ENCODE measurements around the gene DLG2. TPM values are rescaled to one million over a fixed set of nuclear protein-coding genes. Genes with fewer than 3 reads are reported as not detected.

DLG2 gene
- total RNA-seq, 3 donors from 2014 or later (not counting 1 experiment from before 2014, with no cell fraction given): 1.7 to 2.9 (median 2.2) TPM

GRCh38 chr11:84014539-84014938 lies 1612.6 kb downstream of the DLG2 start:
- Mint-ChIP-seq H3K27ac (no peak overlapping the region), H3K36me3 (no peaks in the 10 kb centered on the region), H3K9me3 (peaks cover 17 to 22% of the 10 kb centered on the region in 2 donors), H3K4me3 (no peak overlapping the region), H3K4me1 (no peaks in the 10 kb centered on the region), H3K27me3 (ENCODE audit: low read depth in 2 of 2) (no peaks in the 10 kb centered on the region)
- intact Hi-C loops (cut with micrococcal nuclease): no loop called here
- DNase-seq (no peak), ATAC-seq (no peak)
- WGBS (ENCODE audit: insufficient coverage): 83% methylated on average over 2 of the region's 3 CpGs
- no peaks in the 10 kb centered on the region for H3K27me3 ChIP-seq (ENCODE audit: control insufficient read depth, insufficient read depth, low read length)
- no peaks in the 10 kb centered on the region for H3K9me3 ChIP-seq (ENCODE audit: control insufficient read depth, insufficient read depth, low read length)
- no peaks in the 10 kb centered on the region for H3K36me3 ChIP-seq (ENCODE audit: control insufficient read depth, insufficient read depth, low read length)
- no peak for TF ChIP-seq CTCF (IDR thresholded peaks at IDR 0.05)
- no peak overlapping the region for H3K4me3 ChIP-seq (ENCODE audit: low read length)
- H3K27ac ChIP-seq (ENCODE audit: low read length): no peak overlapping the region
- no peaks in the 10 kb centered on the region for H3K4me1 ChIP-seq (ENCODE audit: control insufficient read depth, insufficient read depth, low read length)

GRCh38 chr11:84012171-84012826 lies 1614.8 kb downstream of the DLG2 start:
- Mint-ChIP-seq H3K9me3 (peaks cover 16% of the 10 kb centered on the region in 2 donors), H3K4me3 (no peak overlapping the region), H3K4me1 (no peaks in the 10 kb centered on the region), H3K27me3 (ENCODE audit: low read depth in 2 of 2) (no peaks in the 10 kb centered on the region), H3K27ac (no peak overlapping the region), H3K36me3 (no peaks in the 10 kb centered on the region)
- WGBS (ENCODE audit: insufficient coverage): 73% methylated on average over 4 of the region's 4 CpGs
- DNase-seq: no peak
- no peak overlapping the region for H3K4me3 ChIP-seq (ENCODE audit: low read length)
- no peaks in the 10 kb centered on the region for H3K9me3 ChIP-seq (ENCODE audit: control insufficient read depth, insufficient read depth, low read length)
- no peaks in the 10 kb centered on the region for H3K36me3 ChIP-seq (ENCODE audit: control insufficient read depth, insufficient read depth, low read length)
- no peak for ATAC-seq
- H3K27me3 ChIP-seq (ENCODE audit: control insufficient read depth, insufficient read depth, low read length): no peaks in the 10 kb centered on the region
- H3K27ac ChIP-seq (ENCODE audit: low read length): no peak overlapping the region
- intact Hi-C loops (cut with micrococcal nuclease): no loop called here
- no peaks in the 10 kb centered on the region for H3K4me1 ChIP-seq (ENCODE audit: control insufficient read depth, insufficient read depth, low read length)
- TF ChIP-seq CTCF (IDR thresholded peaks at IDR 0.05): no peak

GRCh38 chr11:84003181-84003580 lies 1624.0 kb downstream of the DLG2 start:
- H3K36me3 ChIP-seq (ENCODE audit: control insufficient read depth, insufficient read depth, low read length): no peaks in the 10 kb centered on the region
- Mint-ChIP-seq H3K4me1 (no peaks in the 10 kb centered on the region), H3K27ac (no peak overlapping the region), H3K4me3 (no peak overlapping the region), H3K27me3 (ENCODE audit: low read depth in 2 of 2) (no peaks in the 10 kb centered on the region), H3K9me3 (peaks cover 19 to 33% of the 10 kb centered on the region in 2 donors), H3K36me3 (peaks cover 33% of the 10 kb centered on the region)
- ATAC-seq (no peak), DNase-seq (no peak)
- H3K4me3 ChIP-seq (ENCODE audit: low read length): no peak overlapping the region
- H3K27ac ChIP-seq (ENCODE audit: low read length): no peak overlapping the region
- H3K4me1 ChIP-seq (ENCODE audit: control insufficient read depth, insufficient read depth, low read length): no peaks in the 10 kb centered on the region
- intact Hi-C loops (cut with micrococcal nuclease): loop anchor here (10.0 kb wide), 1 partner anchor 62 kb away; no protein-coding TSS in a partner anchor
- H3K27me3 ChIP-seq (ENCODE audit: control insufficient read depth, insufficient read depth, low read length): no peaks in the 10 kb centered on the region
- peaks cover 18% of the 10 kb centered on the region for H3K9me3 ChIP-seq (ENCODE audit: control insufficient read depth, insufficient read depth, low read length)
- TF ChIP-seq CTCF (IDR thresholded peaks at IDR 0.05): no peak

GRCh38 chr11:83998921-83999320 lies 1628.2 kb downstream of the DLG2 start:
- H3K9me3 ChIP-seq (ENCODE audit: control insufficient read depth, insufficient read depth, low read length): peaks cover 18% of the 10 kb centered on the region
- ATAC-seq: no peak
- Mint-ChIP-seq H3K36me3 (peaks cover 33% of the 10 kb centered on the region), H3K27ac (no peak overlapping the region), H3K27me3 (ENCODE audit: low read depth in 2 of 2) (no peaks in the 10 kb centered on the region), H3K9me3 (peaks cover 26 to 29% of the 10 kb centered on the region in 2 donors), H3K4me3 (no peak overlapping the region), H3K4me1 (no peaks in the 10 kb centered on the region)
- H3K36me3 ChIP-seq (ENCODE audit: control insufficient read depth, insufficient read depth, low read length): no peaks in the 10 kb centered on the region
- no peaks in the 10 kb centered on the region for H3K27me3 ChIP-seq (ENCODE audit: control insufficient read depth, insufficient read depth, low read length)
- TF ChIP-seq CTCF (IDR thresholded peaks at IDR 0.05): no peak
- H3K4me1 ChIP-seq (ENCODE audit: control insufficient read depth, insufficient read depth, low read length): no peaks in the 10 kb centered on the region
- DNase-seq: no peak
- H3K27ac ChIP-seq (ENCODE audit: low read length): no peak overlapping the region
- H3K4me3 ChIP-seq (ENCODE audit: low read length): no peak overlapping the region
- WGBS (ENCODE audit: insufficient coverage): 85% methylated on average over 1 of the region's 1 CpG
- intact Hi-C loops (cut with micrococcal nuclease): no loop called here
